ENCODE data around the gene TARP.
"Not testable (repeated sequence)": the region's sequence is repeated elsewhere in the genome, so short reads cannot be mapped to it uniquely, and the experiment has no call there.

The TARP gene

DNA sequence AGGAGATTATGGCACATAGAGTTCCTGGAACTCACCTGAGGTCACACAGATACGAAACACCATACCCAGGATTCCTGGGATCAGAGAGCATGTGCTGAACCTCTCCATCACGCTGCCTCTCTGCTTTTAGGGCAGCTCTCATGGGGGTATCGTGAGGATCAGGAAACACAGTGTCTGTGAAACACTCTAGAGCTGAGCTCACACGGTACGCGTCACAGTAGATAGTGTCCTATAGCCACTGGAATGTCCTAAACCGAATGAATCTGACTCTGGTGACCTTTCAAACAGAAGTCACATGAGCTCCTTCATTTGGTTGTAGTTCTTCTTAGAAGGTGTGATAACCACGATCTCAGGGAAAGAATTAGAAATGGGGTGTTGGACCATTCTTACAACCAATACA lies 14.3 kb downstream of the TARP start:
- not testable (repeated sequence) for DNase-seq

DNA sequence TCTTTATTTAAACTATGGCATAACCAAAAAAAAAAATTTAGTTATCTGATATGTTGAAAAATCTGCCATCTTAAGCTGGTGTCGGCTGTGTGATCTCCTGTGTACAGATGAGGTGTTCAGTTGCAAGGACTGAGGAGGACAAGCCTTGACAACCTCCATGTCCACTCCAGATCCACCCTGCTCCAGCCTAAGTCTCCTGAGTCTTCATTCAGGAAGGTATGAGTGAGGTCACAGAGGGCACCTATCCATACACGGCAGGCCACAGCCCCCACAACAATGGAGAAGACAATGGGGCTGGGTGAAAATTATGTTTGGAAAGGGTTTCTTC lies 16.1 kb downstream of the TARP start:
- DNase-seq: no peak

DNA sequence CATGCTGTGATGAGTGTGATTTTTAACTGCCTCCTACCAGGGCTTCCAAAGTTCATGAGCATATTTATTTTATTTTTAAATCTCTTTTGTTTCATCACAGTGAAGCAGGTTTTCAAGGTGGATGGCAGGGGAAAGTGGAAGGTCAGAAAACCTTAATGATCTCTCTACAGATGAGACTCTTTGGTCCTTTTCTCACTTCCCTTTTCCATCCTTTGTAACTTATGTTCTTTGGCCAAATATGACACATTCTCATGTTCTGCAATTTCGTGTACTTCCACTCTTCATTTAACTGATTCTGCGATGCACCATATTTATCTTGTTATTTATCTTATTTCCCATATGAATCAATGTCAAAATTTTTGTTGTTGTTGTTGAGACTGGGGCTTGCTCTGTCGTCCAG lies 23.6 kb downstream of the TARP start:
- DNase-seq: not testable (repeated sequence)

DNA sequence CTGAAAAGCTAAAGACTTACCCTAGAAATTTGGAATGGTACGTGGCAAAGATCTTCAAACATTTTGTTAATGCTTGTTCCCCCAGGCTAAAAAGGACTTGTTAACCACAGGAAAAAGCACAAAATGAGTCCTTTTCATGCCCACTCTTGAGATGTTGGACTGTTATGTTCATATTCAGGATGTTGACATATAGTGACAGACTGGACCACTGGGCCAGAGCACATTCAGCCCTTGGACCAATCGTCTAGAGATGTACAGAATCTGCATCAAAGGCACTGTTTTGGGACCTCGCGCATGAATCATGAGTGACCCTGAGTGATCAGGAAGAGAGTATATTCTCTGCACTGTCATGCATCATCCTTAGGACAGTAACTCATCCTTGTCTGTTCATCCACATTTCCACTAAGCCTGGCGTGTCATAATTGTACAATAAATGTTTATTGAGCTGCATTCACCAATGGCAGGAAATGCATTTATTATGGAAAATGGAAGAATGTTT lies 25.3 kb downstream of the TARP start:
- no peak for DNase-seq

DNA sequence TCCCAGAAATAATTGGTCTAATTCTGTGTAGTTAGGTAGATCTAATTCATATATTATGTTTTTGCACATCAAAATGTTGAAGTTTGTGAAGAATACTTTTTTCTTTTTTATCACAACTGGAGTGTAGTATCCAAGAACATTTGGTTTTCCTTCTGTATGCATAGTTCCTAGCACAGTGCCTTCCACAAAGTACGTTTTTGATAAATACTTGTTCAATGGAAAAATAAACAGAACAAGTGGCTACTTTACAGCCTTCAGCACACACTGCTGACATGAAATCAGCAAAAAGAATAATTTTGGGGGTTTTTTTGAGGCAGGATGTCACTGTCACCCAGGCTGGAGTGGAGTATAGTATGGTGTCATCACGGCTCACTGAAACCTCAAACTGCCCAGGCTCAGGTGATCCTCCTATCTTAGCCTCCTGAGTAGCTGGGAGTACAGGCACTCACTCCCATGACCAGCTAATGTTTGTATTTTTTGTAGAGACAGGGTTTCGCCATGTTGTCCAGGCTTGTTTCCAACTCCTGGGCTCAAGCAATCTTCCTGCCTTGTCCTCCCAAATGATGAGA lies 27.9 kb downstream of the TARP start:
- no peak for DNase-seq

- no peak for DNase-seq
Measured at GRCh38 chr7:38244516-38244915, 28.9 kb downstream of the TARP start.

- DNase-seq: not testable (repeated sequence)
Measured at GRCh38 chr7:38243345-38243744, 30.1 kb downstream of the TARP start.

DNA sequence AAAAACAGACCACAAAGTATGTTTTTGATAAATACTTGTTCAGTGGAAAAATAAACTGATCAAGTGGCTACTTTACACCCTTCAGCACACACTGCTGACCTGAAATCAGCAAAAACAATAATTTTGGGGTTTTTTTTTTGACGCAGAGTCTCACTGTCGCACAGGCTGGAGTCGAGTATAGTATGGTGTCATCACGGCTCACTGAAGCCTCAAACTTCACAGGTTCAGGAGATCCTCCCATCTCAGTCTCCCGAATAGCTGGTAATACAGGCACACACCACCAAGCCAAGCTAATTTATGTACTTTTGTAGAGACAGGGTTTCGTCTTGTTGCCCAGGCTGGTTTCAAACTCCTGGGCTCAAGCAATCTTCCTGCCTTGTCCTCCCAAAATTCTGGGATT lies 30.6 kb downstream of the TARP start:
- DNase-seq: no peak

- DNase-seq: no peak
Measured at GRCh38 chr7:38241071-38241470, 32.4 kb downstream of the TARP start.

DNA sequence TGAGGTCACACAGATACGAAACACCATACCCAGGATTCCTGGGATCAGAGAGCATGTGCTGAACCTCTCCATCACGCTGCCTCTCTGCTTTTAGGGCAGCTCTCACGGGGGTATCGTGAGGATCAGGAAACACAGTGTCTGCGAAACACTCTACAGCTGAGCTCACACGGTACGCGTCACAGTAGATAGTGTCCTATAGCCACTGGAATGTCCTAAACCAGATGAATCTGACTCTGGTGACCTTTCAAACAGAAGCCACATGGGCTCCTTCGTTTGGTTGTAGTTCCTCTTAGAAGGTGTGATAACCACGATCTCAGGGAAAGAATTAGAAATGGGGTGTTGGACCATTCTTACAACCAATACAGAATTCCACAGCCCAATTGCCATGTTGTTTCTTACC lies 34.3 kb downstream of the TARP start:
- DNase-seq: not testable (repeated sequence)

DNA sequence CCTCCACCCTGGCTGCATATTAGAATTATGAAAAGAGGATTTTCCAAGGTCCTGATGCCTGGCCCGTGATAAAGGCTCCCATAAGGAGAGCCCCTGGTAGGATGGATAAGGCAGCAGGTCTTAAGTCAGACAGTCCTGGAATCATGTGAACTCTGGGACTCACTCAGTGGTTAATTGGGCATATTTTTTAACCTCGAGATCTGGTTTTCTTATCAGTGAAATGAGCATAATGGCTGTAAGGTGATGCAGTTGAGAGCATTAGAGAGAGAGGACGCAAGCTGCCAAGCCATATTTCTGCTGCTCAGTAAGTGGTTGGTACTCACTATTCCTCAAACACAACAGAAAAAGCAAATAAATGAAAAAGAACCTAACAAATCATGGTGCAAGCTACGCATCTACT lies 37.8 kb downstream of the TARP start:
- no peak for DNase-seq

DNA sequence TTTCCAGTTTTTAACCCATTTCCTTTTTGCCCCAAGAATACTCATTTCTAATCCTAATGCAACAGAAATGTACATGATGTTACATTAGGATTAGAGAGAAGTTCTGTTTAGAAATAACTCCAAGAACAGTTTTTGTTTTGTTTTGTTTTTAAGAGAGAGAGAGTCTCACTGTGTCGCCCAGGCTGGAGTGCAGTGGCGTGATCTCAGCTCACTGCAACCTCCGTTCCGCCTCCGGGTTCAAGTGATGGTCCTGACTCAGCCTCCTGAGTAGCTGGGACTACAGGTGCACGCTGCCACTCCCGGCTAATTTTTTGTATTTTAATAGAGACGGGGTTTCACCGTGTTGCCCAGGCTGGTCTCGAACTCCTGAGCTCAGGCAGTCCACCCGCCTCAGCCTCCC lies 38.7 kb downstream of the TARP start:
- not testable (repeated sequence) for DNase-seq

DNA sequence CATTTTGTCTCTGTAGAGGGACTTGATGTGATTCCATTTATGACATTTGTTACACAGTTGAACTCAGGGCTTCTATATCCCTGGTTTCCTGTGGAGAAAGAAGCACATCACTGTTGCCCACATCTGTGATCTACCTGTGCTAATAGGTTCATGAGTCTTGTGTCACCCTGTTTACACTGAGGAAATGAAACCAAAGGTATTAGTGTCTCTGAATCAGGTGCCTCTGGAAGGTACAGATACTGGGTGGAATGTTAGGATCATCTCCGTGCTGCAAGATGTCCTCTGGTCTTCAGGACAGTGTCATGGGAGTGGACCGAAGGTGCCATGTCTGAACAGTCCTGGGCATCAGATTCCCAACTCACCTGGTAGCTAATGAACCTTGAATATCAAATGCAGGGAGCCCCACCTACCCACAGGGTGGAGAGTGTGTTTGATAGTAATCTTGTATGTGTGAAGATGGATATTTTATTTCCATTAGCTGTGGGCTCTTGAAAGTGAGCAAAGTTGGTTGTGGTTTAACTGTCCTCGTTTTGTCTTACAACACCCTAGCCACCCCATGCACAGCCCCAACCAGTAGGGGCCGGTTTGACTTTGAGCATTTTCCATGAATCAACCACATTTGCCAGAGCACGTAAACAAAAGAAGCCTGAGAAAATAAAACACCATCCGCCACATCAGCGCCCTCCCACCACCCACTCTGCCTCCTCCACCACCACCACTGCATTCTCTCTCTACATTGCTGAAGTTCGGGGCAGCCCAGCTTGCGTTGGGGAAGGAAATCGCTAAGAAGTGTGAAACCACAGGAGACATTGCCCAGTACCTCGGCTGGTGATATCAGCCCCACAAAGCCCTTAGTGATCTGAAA lies 40.7 kb downstream of the TARP start:
- no peak for DNase-seq

- no peak for DNase-seq
Measured at GRCh38 chr7:38229884-38230642, 43.4 kb downstream of the TARP start.

- no peak for DNase-seq
Measured at GRCh38 chr7:38229386-38229785, 44.0 kb downstream of the TARP start.

GRCh38 chr7:38224392-38224791 lies 49.0 kb downstream of the TARP start:
- DNase-seq: no peak

DNA sequence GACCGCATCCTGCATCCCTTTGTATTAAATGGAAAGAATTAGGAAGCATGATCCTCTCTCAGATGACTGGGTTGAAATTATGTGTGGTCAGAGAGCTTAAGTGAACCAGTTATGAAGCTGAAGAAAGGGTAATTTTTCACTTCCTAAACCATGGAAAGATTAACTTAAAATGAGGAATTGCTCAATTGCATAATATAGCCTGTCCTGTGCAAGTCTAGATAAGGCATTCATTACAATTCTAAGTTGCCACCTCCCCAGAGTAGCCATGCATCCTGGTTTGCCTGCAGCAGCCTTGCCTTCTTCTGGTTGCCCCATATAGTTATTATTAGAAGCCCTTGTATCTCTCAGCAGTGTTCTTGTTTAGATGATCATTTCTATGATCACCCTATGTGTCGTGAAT lies 50.1 kb downstream of the TARP start:
- no peak for DNase-seq

GRCh38 chr7:38222481-38223096 lies 50.8 kb downstream of the TARP start:
- DNase-seq: peak in 2 of 14 donors; percentile 8 to 34

- DNase-seq: no peak
Measured at GRCh38 chr7:38220452-38220851, 53.0 kb downstream of the TARP start.

- no peak for DNase-seq
Measured at GRCh38 chr7:38217672-38218071, 55.8 kb downstream of the TARP start.

DNA sequence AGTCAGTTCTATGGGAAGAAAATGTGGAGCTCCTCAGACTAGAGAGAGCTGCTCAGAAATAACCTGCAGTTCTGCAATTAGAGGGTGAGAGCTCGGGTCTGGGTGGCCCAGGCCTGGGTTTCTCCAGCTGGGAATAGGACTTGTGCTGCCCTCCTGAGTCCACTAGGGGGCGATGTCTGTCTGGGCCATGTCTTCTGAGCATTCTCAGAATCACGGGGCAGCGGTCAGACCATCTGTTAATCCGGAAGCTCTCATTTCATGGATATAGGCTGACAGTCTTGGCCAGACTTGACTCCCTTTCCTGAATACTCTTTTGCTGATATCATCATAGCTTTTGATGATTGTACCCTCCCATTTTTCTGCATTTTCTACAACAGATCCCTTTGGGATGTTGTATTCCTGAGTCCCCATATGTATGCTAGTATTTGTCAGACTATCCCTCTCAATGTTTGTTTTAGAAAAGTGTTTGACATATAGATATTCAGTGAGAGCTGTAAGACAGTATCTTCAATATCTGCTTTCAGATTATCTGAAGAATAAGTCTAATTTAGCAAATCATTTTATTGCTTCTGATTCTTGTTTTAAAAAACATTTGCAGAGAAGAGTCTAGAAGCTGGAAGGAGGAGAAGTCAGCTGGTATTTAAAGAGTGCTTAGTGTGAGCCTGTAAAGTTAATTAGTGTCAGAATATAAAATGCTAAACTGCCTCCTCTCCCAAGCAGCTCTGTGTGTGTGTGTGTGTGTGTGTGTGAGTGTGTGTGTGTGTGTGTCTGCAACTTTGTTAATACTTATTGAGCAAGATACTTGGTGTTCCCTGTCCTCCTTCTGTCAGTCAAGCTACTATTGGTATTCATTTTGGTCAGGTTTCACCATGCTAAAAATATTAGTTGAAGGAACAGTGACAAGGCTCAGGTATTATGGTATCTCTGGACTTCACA lies 57.4 kb downstream of the TARP start:
- DNase-seq: peak in 13 of 14 donors; percentile 7 to 77 (median 64)

GRCh38 chr7:38215115-38215514 lies 58.3 kb downstream of the TARP start:
- peak in 1 of 14 donors; percentile 4 for DNase-seq

Data from C1 segment of cervical spinal cord (tissue), 14 donors.